GM23338 (cell line): ENCODE measurements around the gene VN1R5.

Source experiments
- CREB1 ChIP-seq: fragments of 250-450 bp; sonication (Bioruptor Pico); IDR thresholded peaks from 2 replicates; pipeline ENCODE4 v1.5.0; 2020; ENCODE audit warnings: low read depth, mild to moderate bottlenecking, moderate library complexity
- EZH2 ChIP-seq: fragments of 200-600 bp; sonication (generic); IDR thresholded peaks from one replicate; pipeline ENCODE4 v1.8.0; 2017; ENCODE audit warnings: antibody characterized with exemption, mild to moderate bottlenecking, low read depth; ENCODE audit not compliant: unreplicated experiment
- POLR2AphosphoS5 ChIP-seq: IDR thresholded peaks from 2 replicates; pipeline ENCODE4 v1.6.1; 2016; ENCODE audit warnings: antibody characterized with exemption, low read depth
- TF ChIP-seq, protein P1 (sequence below): IDR thresholded peaks from one replicate; pipeline ENCODE4 v1.6.1; 2018; ENCODE audit warnings: antibody characterized with exemption; ENCODE audit not compliant: unreplicated experiment
- TF ChIP-seq, protein P2 (sequence below), 2 experiments: fragments of 200-600 bp in 1 of 2; sonication (generic) in 1 of 2; conservative IDR thresholded peaks; 2 replicates each; pipeline versions ENCODE4 v1.5.1 to v1.6.1; 2016 to 2017; ENCODE audit warnings: antibody characterized with exemption in 2 of 2, low read depth in 2 of 2, mild to moderate bottlenecking in 2 of 2, moderate library complexity in 1 of 2

DNA sequence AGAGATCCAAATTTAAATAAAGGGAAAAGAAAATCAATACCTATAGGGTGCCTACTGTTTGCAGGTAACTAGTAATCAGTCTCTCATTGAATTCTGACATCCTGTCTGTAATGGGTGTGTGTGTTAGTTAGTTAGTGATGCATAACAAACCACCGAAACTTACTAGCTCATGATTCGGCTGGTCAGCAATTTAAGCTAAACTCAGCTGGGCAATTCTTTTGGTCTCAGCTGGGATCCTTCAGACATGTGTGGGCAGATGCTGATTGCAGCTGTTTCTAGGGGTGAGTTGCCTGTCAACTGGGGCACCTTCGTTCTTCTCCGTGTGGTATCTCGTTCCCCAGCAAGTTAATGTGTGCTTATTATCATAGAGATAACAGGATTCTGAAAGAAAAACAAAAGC lies 43.9 kb upstream of the VN1R5 start:
- TF ChIP-seq, protein P1, sequence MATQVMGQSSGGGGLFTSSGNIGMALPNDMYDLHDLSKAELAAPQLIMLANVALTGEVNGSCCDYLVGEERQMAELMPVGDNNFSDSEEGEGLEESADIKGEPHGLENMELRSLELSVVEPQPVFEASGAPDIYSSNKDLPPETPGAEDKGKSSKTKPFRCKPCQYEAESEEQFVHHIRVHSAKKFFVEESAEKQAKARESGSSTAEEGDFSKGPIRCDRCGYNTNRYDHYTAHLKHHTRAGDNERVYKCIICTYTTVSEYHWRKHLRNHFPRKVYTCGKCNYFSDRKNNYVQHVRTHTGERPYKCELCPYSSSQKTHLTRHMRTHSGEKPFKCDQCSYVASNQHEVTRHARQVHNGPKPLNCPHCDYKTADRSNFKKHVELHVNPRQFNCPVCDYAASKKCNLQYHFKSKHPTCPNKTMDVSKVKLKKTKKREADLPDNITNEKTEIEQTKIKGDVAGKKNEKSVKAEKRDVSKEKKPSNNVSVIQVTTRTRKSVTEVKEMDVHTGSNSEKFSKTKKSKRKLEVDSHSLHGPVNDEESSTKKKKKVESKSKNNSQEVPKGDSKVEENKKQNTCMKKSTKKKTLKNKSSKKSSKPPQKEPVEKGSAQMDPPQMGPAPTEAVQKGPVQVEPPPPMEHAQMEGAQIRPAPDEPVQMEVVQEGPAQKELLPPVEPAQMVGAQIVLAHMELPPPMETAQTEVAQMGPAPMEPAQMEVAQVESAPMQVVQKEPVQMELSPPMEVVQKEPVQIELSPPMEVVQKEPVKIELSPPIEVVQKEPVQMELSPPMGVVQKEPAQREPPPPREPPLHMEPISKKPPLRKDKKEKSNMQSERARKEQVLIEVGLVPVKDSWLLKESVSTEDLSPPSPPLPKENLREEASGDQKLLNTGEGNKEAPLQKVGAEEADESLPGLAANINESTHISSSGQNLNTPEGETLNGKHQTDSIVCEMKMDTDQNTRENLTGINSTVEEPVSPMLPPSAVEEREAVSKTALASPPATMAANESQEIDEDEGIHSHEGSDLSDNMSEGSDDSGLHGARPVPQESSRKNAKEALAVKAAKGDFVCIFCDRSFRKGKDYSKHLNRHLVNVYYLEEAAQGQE: no peak
- TF ChIP-seq, protein P2, sequence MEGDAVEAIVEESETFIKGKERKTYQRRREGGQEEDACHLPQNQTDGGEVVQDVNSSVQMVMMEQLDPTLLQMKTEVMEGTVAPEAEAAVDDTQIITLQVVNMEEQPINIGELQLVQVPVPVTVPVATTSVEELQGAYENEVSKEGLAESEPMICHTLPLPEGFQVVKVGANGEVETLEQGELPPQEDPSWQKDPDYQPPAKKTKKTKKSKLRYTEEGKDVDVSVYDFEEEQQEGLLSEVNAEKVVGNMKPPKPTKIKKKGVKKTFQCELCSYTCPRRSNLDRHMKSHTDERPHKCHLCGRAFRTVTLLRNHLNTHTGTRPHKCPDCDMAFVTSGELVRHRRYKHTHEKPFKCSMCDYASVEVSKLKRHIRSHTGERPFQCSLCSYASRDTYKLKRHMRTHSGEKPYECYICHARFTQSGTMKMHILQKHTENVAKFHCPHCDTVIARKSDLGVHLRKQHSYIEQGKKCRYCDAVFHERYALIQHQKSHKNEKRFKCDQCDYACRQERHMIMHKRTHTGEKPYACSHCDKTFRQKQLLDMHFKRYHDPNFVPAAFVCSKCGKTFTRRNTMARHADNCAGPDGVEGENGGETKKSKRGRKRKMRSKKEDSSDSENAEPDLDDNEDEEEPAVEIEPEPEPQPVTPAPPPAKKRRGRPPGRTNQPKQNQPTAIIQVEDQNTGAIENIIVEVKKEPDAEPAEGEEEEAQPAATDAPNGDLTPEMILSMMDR (conservative IDR thresholded peaks at IDR 0.05; ENCODE audit: low read depth in 2 of 2): no peak
- TF ChIP-seq POLR2AphosphoS5: no peak
- no peak for TF ChIP-seq CREB1 (CRISPR knock-in tag)
- TF ChIP-seq EZH2: no peak
